GM21737 (cell line): Measurements from ENCODE around the gene LIAS.
A peak's percentile ranks its signal among the peaks of the same experiment; 100 is the strongest.
"Not testable (repeated sequence)": the region's sequence is repeated elsewhere in the genome, so short reads cannot be mapped to it uniquely, and the experiment has no call there.

Experiments used
- ATAC-seq: cut with Tn5 transposase; IDR thresholded peaks from one replicate; pipeline ENCODE4 v1.9.1; 2021; ENCODE audit warnings: mild to moderate bottlenecking, moderate library complexity; ENCODE audit not compliant: unreplicated experiment

The LIAS gene

GRCh38 chr4:39495446-39496213 is 36.8 kb downstream of the LIAS start:
- no peak for ATAC-seq

GRCh38 chr4:39497909-39498726 is 39.3 kb downstream of the LIAS start:
- ATAC-seq, result no peak

- ATAC-seq, result no peak
Observed at GRCh38 chr4:39498727-39499020, 39.8 kb downstream of the LIAS start.

- ATAC-seq, result no peak
Observed at GRCh38 chr4:39502019-39502663, 43.3 kb downstream of the LIAS start.

- ATAC-seq, result not testable (repeated sequence)
Observed at GRCh38 chr4:39502664-39503035, 43.8 kb downstream of the LIAS start.

- ATAC-seq, result no peak
Observed at GRCh38 chr4:39504538-39504937, 45.7 kb downstream of the LIAS start.

- no peak for ATAC-seq
Observed at GRCh38 chr4:39505581-39505980, 46.7 kb downstream of the LIAS start.

GRCh38 chr4:39510348-39510929 is 51.6 kb downstream of the LIAS start:
- ATAC-seq, result no peak

- not testable (repeated sequence) for ATAC-seq
Observed at GRCh38 chr4:39514266-39514665, 55.4 kb downstream of the LIAS start.

- ATAC-seq, result no peak
Observed at GRCh38 chr4:39514888-39515401, 56.1 kb downstream of the LIAS start.

GRCh38 chr4:39515669-39516401 is 57.0 kb downstream of the LIAS start:
- ATAC-seq, result not testable (repeated sequence)

GRCh38 chr4:39516407-39516966 is 57.6 kb downstream of the LIAS start:
- no peak for ATAC-seq

GRCh38 chr4:39518484-39518883 is 59.6 kb downstream of the LIAS start:
- no peak for ATAC-seq

GRCh38 chr4:39521253-39521919 is 62.5 kb downstream of the LIAS start:
- ATAC-seq, result no peak

GRCh38 chr4:39522068-39522467 is 63.2 kb downstream of the LIAS start:
- ATAC-seq, result no peak

- no peak for ATAC-seq
Observed at GRCh38 chr4:39524161-39524957, 65.5 kb downstream of the LIAS start.

GRCh38 chr4:39525822-39526690 is 67.2 kb downstream of the LIAS start:
- ATAC-seq, result no peak

- ATAC-seq, result peak; percentile 20
Observed at GRCh38 chr4:39526765-39527295, 68.0 kb downstream of the LIAS start.
